Femur (tissue), 1 donor: ENCODE data around the gene AIG1.

Source experiments
- DNase-seq: peaks from one replicate; pipeline ENCODE4 v3.0.0-alpha.2; 2017

The AIG1 gene

GRCh38 chr6:143200167-143200770, 139.6 kb downstream of the AIG1 start:
- DNase-seq = no peak

- no peak for DNase-seq
These were observed 143.4 kb downstream of the AIG1 start for GRCh38 chr6:143204045-143204444.

GRCh38 chr6:143205131-143205535, 144.4 kb downstream of the AIG1 start:
- no peak for DNase-seq

GRCh38 chr6:143205585-143205984, 144.9 kb downstream of the AIG1 start:
- no peak for DNase-seq

GRCh38 chr6:143205991-143206390, 145.3 kb downstream of the AIG1 start:
- DNase-seq = peak; percentile 57

GRCh38 chr6:143206550-143206949, 145.9 kb downstream of the AIG1 start:
- no peak for DNase-seq

GRCh38 chr6:143210420-143210819, 149.7 kb downstream of the AIG1 start:
- no peak for DNase-seq

GRCh38 chr6:143213859-143214376, 153.2 kb downstream of the AIG1 start:
- DNase-seq = no peak

- no peak for DNase-seq
These were observed 154.7 kb downstream of the AIG1 start for GRCh38 chr6:143215363-143215762.

GRCh38 chr6:143215771-143216170, 155.1 kb downstream of the AIG1 start:
- no peak for DNase-seq

GRCh38 chr6:143218233-143218632, 157.5 kb downstream of the AIG1 start:
- no peak for DNase-seq

GRCh38 chr6:143221698-143222097, 161.0 kb downstream of the AIG1 start:
- DNase-seq = no peak

GRCh38 chr6:143222310-143222709, 161.6 kb downstream of the AIG1 start:
- DNase-seq = no peak

GRCh38 chr6:143222801-143223231, 162.1 kb downstream of the AIG1 start:
- DNase-seq = peak; percentile 75

- DNase-seq = no peak
These were observed 163.2 kb downstream of the AIG1 start for GRCh38 chr6:143223895-143224294.

GRCh38 chr6:143224516-143224915, 163.8 kb downstream of the AIG1 start:
- DNase-seq = no peak

GRCh38 chr6:143225929-143226328, 165.2 kb downstream of the AIG1 start:
- DNase-seq = no peak

GRCh38 chr6:143227675-143228074, 167.0 kb downstream of the AIG1 start:
- DNase-seq = no peak

GRCh38 chr6:143229400-143229799, 168.7 kb downstream of the AIG1 start:
- no peak for DNase-seq

GRCh38 chr6:143232849-143233248, 172.2 kb downstream of the AIG1 start:
- DNase-seq = no peak

- no peak for DNase-seq
These were observed 173.0 kb downstream of the AIG1 start for GRCh38 chr6:143233554-143234285.

GRCh38 chr6:143234734-143235133, 174.0 kb downstream of the AIG1 start:
- no peak for DNase-seq

- DNase-seq = no peak
These were observed 175.6 kb downstream of the AIG1 start for GRCh38 chr6:143236151-143236798.

GRCh38 chr6:143238306-143238705, 177.6 kb downstream of the AIG1 start:
- DNase-seq = no peak
